GM19395 (cell line): ENCODE results near the gene DPYD.

ENCODE experiments used
- ATAC-seq: cut with Tn5 transposase; IDR thresholded peaks from one replicate; pipeline ENCODE4 v1.9.1; 2021; ENCODE audit warnings: mild to moderate bottlenecking, moderate library complexity; ENCODE audit not compliant: unreplicated experiment

The DPYD gene

DNA sequence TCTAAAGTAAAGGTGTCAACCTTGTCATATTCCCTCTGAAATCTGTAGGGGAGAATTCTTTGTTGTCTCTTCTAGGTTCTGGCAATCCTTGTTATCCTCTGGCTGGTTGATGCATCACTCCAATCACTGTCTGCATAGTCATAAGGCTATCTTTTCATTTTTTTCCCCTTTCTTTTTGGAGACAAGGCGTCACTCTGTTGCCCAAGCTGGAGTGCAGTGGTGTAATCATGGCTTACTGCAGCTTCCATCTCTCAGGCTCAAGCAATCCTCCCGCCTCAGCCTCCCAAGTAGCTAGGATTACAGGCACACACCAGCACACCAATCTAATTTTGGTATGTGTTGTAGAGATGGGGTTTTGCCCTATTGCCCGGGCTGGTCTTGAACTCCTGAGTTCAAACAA lies 12.9 kb downstream of the DPYD start:
- ATAC-seq, result no peak

DNA sequence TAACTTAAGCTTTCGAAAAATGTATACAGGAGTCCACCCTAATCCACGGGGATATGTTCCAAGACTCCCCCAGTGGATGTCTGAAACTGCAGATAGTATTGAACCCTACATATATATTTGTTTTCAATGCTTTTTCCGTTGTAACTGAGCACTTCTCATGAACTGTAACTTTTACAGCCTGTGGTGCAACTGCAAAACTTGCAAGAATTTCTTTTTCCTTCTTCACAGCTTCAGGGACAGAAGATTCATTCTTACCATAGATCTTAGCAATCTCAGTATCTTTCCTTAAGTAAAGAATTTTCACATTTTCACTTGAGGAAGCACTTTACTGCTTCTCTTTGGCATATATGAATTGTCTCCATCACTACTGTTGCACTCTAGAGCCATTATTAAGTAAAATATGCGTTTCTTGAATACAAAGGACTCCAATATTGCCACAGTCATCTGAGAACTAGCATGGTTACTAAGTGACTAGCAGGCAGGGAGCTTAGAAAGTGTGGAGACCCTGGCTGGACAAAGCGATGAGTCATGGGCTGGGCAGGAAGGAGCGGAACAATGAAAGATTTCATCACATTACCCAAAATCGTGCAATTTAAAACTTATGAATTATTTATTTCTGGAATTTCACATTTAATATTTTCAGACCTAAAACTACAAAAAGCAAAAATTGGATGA lies 14.1 kb downstream of the DPYD start:
- ATAC-seq, result no peak

DNA sequence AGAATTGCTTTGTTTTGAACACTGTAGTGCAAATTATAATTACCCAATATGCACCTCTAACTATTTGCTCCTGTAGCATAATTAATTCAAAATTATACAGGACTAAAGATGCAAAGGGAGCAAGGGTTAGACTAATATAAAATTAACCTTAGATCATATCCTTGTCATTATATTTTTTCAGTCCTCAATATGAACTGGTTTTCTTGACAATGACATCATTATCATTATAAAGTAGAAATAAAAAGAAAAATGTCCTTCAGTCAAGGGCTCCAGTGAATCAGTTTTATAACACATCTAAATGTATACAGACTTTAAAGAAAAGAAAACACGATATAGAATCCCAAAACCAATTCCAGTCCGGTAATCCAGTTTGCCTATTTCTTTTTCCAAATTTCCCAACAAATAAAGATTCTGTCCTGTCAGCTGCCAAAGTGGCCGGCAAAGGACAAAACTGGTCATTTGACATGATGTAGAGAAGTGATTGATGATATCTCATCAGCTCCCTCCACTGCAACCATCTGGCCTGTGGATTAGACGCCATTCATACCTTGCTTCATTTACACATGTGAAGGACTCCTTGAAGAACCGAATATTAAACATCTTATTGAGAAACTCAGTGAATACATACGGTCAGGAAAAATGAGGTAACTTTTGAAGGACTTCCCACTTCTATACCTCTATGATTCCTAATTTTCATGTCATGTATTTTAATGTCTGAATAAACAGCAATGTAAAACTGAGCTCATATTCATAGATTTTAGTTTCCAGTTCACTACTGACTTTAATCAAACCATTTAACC lies 15.5 kb downstream of the DPYD start:
- no peak for ATAC-seq

DNA sequence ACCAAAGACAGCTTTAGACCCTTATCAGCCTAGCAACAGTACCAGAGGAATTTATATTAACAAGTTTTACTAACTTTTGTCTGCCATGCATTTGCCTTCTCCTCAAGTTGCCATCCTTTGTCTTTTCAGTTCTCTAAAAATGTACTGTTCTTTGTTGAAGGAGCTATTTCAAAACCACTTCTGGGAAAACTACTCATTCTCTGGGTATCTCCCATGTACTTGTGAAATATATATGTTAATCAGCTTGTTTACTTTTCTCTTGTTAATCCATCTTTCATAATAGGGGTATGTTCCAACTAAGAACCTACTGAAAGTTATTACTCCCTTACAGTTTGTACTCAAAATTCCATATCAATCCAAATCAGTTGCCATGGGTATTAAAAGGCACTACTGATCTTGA lies 16.3 kb downstream of the DPYD start:
- no peak for ATAC-seq

DNA sequence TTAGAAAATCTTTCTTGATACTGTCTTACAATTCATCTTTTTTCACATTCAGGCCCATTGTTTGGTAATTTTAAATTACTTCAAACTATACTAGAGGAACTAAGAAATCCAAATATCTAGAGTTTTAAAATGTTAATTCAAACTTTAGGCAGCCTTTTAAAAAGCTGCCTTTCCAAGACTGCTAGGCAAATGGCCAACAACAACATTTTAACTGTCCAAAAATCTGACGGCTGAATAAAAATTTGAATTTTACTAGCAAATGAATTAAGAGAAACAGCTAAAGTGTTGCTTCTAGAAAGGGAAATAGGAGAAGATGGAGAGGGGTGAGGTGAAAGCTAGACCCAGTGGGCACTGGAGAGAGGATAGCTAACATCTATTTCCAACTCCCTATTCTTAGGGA lies 17.2 kb downstream of the DPYD start:
- ATAC-seq, result no peak

DNA sequence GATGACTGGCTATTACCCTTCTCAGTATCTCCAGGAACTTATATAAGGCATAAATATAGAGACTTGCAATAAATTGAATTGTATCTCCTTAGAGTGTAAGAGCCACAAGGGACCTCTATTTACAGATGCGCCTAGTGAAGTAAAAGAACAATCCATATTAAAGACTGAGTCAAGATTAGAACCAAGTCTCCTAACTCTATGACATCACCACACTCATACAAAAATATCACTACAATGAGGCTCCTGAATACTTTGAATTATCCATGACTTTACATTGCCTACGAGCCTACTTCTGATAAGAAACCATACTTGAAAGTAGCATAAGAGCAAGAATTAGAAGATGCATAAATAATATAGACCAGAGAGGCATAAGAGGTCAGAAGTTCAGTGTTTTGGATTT lies 18.8 kb downstream of the DPYD start:
- ATAC-seq, result no peak

DNA sequence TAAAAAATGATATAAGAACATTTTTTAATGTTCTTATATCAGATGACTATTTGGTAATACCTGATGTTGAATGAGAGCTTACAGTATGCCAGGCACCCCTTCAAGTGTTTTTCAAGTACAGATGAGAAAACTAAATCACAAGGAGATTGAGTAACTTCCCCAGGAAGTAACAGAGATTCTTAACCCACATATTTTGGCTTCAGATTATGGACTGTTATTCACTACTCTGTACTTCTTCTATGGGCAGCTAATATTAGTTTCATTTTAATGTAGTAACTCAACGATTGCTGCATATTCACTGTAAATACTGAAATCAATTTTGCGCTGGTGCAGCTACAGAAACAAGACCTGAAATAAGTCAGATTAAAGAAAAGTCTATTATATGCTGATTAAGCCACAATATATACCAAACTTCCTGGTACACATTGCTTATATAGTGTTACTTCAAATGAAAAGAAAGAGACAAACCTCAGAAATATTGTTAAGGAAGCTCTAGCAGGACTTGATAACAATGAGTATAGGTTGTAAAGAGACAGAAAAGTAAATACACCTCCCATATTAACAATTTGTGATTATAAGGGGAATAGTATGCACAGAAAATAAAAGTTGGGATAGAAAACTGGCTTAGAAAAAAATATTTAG lies 19.7 kb downstream of the DPYD start:
- no peak for ATAC-seq

DNA sequence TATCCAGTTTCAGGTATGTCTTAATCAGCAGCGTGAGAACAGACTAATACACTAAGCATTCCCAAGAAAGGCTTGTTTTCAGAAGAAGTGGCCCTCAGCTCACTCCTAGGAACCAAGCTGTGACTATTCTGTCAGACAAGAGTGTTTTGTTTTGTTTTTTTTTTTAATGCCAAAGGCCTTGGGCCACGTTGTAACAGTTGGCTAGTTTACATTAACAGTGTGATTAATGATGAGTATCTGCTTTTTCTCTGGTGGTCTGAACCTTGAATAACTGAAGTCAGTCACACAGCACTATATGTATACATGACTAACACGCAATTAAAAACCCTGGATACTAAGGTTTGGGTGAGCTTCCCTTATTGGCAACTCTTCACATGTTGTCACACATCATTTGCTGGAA lies 21.9 kb downstream of the DPYD start:
- ATAC-seq, result no peak

DNA sequence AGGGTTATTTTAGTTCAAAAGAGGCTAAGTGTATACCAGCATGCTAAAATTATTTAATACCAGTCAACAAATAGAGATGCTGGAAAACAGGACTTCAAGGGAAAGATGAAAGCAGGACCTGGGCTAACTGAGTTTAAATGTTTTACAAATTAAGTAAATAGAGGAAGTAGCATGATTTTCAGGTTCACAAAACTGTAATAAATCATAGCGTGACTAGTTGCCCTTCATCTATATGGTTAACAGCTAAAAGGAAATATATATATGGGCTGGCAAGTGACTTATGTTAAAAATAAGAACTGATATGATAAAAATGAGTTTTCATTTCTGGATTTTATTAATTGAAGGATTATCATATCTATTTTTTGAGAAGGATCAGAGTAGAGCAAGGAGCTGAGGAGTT lies 25.6 kb downstream of the DPYD start:
- ATAC-seq, result no peak

DNA sequence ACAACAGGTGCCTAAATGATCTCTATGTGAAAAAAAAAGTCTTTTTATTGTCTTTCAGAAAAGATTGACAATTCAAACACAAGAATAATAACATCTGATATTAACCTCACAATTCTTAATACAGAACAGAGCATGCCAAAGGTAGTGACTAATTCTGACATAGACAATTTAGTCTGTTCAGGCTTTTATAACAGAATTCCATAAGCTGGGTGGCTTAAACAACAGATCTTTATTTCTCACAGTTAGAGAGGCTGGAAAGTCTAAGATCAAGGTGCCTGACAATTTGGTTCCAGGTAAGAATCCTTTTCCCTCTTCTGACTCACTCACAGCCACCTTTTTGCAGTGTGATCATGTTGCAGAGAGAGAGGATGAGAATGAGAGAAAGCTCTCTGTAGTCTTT lies 27.0 kb downstream of the DPYD start:
- no peak for ATAC-seq

DNA sequence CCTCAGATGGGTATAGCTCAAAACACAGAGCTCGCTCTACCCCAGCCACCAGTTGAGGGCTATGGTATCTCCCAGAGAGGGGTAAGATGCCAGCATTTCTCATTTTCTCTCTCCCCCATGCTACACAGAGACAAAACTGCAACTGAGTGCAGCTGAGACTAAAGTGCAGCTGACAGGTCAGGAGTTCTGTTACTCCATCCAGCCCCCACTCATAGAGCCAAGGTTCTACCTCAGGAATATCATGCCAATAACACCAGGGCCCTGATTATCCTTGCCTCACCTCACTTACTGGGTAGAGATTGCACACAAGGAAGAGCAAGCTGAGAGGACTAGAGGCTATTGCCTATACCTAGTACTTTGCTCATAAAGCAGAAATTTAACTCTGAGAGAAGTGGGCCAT lies 34.6 kb downstream of the DPYD start:
- no peak for ATAC-seq

DNA sequence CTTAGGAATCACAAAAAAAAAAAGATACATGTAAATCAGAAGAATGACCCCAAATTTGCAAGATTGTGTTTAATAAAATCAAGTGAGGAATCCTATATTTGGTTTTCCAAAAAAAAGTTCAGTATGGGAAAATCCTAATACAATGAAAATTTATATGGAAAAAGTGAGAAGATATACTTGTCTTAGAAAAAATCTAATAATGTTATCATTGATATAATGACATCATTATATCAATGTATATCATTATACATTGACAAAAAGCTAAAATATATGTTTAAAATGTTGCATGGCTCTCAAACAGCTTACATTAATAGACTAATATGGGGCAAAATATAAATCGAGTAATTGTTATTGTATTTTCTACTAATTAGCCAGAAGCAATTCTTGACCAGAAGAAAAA lies 37.0 kb downstream of the DPYD start:
- ATAC-seq, result no peak

DNA sequence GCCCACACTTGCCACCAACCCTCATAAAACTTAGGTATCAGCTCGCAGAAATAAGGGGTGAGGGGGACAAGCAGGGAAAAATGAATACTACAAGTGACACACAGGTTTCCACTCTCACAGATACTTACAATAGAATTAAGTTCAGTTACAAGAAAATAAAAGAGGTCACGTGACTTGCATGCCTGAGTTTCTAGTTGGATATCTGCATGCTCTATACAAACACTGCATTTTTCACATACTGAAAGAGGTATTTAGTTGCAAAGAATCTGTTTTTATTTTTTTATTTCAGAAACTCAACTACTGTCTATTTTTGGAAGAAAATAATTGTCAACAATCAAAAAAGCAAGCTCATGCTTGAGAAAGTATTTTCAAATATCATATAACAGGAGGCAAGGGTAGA lies 43.5 kb downstream of the DPYD start:
- no peak for ATAC-seq

DNA sequence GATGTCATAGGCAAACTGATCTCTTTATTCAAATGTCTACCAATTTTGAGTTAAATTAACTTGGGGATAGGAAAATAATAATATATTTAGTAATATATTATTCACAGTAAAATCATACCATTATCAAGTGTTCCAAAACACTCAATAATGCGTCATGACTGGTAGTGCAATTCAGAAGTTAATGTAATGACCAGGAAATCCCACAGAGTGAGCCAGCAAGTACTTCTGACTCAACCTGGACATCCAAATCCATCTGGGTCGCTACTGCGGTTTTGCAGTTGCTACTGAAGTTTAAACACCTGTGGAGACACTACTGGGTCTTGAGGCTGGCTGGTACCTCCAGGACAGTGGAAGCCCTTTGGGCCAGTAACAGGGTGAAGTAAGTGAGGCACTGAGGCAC lies 44.8 kb downstream of the DPYD start:
- ATAC-seq, result no peak

DNA sequence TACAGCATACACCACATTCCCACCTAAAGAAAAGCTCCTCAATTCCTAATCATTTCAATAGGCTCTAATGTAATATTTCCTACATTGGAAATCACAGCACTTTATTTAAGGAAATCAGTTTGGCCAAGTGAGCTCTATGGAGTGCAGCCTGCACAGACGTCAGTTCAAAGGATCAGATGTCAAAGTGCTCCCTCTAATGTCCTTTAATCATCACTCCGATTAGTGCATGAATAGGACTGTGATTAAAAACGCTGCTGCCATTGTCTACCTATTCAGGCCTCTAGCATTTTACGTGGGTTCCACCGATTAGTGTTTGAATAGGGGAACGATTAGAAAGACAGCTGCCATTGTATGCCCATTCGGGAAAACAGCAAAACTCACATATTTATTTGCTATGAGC lies 50.2 kb downstream of the DPYD start:
- ATAC-seq, result no peak

DNA sequence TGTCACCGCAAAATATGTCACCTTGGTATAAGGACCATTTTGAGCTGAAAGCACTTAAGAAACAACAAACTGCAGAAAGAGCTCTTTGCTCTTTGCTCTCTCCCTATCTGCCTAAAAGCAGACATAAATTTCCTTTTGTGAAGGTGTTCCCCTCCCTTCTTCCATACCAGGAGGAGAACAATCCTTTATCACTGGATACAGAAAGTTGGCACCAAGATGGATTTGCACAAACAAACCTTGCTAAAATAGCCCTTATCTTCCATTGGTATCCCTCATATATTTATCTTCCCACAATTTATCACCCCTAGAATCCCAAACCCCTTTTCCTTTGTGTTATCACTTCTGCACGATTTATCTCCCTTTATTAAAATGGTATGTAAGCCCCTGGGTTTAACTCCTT lies 51.4 kb downstream of the DPYD start:
- no peak for ATAC-seq

DNA sequence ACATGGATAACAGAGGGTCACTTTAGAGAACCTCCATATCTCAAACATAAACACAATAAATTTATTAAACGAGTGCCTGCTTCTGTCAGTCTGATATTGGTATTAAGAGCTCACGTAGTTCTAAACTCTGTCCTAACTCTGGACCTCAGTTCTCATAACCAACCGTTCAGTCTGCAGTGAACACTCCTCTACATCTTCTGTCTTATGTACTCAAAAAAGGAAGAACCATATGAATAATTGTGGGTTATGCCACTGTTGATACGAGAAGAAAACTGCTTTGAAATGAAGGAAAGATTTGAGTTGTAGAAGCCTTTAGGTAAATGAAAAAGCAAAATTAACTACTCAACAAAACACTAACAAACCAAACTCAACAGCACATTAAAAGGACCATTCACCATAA lies 53.7 kb downstream of the DPYD start:
- ATAC-seq, result no peak

DNA sequence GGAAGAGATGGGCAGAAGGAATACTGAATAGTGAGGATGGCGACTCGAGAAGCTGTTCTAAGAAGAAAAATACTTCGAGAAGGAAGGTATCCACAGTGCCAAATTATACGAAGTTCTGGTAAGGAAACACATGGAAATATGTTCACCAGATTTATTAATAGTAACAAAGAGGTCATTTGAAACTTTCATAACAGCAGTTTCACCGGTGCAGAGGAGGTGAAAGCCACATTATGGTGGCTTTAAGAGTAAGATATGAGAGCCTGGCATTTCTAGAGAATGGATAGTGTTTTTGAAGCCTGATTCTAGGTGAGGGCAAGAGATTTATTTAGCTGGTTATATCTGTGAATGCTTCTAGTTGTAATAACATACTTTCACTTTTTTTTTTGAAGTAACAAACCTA lies 56.2 kb downstream of the DPYD start:
- ATAC-seq, result no peak

DNA sequence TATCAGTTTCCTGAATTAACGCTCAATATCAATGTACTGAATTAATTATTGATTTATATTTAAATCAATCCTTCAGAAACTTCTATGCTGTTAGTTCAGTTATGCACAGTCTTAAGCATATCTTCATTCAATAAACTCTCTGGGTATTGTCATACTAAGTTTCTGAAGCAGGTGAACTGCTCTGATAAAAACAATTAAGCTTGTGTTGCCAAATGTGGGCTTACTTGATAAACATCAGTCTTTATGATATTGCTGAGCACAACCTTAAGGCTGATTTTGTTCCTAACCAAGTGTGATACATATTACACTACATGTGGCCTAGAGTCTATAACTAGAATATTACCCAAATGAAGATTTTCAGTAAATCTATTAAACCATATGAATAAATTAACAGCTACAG lies 67.6 kb downstream of the DPYD start:
- ATAC-seq, result no peak

DNA sequence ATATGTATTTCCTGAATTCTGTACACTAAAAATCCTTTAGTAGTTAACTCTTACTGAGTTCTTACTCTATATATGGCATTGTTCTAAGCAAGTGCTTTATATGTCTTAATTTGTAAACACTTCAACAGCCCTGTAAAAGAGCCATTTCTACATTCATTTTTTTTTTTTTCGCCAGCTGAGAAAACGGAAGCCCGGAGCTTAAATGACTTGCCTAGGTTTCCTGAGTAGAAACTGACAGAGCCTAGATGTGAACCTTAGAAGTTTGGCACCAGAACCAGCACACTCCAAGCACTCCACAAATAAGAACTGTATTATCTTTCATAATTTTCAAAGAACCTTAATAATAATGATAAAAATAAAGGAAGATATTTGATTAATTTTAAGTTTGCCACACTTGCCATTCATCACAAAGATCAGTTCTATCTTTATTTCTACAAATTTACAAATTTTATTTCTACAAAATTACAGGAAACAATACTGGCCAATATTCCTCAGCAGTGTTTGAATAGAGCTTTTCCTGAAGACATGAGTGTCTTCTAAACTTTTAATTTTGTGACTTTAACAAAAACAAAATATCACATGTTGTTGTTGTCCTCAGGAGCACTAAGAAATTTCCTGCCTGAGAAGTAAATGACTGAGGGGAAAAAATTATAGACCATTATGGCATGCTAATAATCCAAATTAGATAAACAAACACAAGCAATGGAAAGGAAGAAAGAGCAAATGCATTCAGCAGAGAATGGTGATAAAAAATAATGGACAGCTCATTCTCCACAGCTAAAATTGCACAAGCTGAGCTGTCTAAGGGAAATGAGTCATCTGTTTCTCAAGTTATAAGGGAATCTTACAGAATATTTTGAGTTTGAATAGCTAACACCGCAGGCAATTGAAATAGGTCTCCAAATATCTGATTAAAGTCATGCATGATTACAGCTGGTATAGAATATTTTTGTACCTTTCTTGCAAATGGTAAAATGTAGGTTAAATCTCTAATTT lies 71.2 kb downstream of the DPYD start:
- ATAC-seq, result peak; percentile 45

DNA sequence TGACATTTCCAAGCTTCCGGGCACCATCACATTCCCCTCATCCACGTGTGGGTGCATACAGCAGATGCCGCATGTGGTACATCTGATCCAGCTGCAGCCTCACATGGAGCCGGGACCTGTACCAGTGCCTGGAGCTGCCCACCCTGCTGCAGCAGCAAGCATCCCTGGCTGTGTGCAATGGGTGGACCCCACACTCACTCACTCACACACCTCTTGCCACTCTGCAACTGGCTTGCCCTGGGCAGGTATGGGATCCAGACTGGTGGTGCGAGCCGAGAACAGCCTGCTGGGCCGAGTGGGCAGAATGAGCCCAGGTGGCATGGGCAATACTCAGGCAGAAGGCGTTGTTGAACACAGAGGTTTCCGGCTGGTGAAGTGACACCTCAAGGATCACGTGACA lies 75.0 kb downstream of the DPYD start:
- no peak for ATAC-seq
